ENCODE results near the gene CD93.

GRCh38 chr20:23133560-23133998, 47.5 kb upstream of the CD93 start:
- TF ChIP-seq EZH2 (IDR thresholded peaks at IDR 0.05; ENCODE audit: insufficient read depth, low read length) = no peak
- no peak for TF ChIP-seq CTCF (IDR thresholded peaks at IDR 0.05; ENCODE audit: insufficient read depth, low read depth, low read length)

Measured in astrocyte (in vitro differentiated cells and primary cell).